RKO (cell line): ENCODE measurements around the gene PLEKHM3.

ENCODE experiments used
- DNase-seq: peaks from one replicate; pipeline ENCODE4 v3.0.0-alpha.2; 2016; ENCODE audit warnings: low spot score

The PLEKHM3 gene

GRCh38 chr2:207988975-207989374, 36.4 kb downstream of the PLEKHM3 start:
- DNase-seq: no peak

GRCh38 chr2:207987025-207987716, 38.2 kb downstream of the PLEKHM3 start:
- no peak for DNase-seq

- no peak for DNase-seq
Measured at GRCh38 chr2:207984765-207985480, 40.4 kb downstream of the PLEKHM3 start.

- no peak for DNase-seq
Measured at GRCh38 chr2:207983641-207984042, 41.7 kb downstream of the PLEKHM3 start.

GRCh38 chr2:207978177-207978948, 47.0 kb downstream of the PLEKHM3 start:
- no peak for DNase-seq

- peak; percentile 40 for DNase-seq
Measured at GRCh38 chr2:207975921-207976320, 49.4 kb downstream of the PLEKHM3 start.

- DNase-seq: no peak
Measured at GRCh38 chr2:207974216-207974605, 51.1 kb downstream of the PLEKHM3 start.

- no peak for DNase-seq
Measured at GRCh38 chr2:207970826-207971180, 54.5 kb downstream of the PLEKHM3 start.

GRCh38 chr2:207970147-207970825, 55.0 kb downstream of the PLEKHM3 start:
- no peak for DNase-seq

GRCh38 chr2:207969249-207969648, 56.1 kb downstream of the PLEKHM3 start:
- no peak for DNase-seq

- DNase-seq: no peak
Measured at GRCh38 chr2:207967121-207967520, 58.2 kb downstream of the PLEKHM3 start.

- no peak for DNase-seq
Measured at GRCh38 chr2:207960911-207961310, 64.4 kb downstream of the PLEKHM3 start.

- no peak for DNase-seq
Measured at GRCh38 chr2:207960090-207960489, 65.2 kb downstream of the PLEKHM3 start.

GRCh38 chr2:207956771-207957170, 68.6 kb downstream of the PLEKHM3 start:
- no peak for DNase-seq

- no peak for DNase-seq
Measured at GRCh38 chr2:207955456-207955855, 69.9 kb downstream of the PLEKHM3 start.

GRCh38 chr2:207953354-207953753, 72.0 kb downstream of the PLEKHM3 start:
- DNase-seq: no peak

- no peak for DNase-seq
Measured at GRCh38 chr2:207952564-207953345, 72.6 kb downstream of the PLEKHM3 start.

GRCh38 chr2:207951734-207952470, 73.4 kb downstream of the PLEKHM3 start:
- no peak for DNase-seq

- DNase-seq: no peak
Measured at GRCh38 chr2:207950761-207951114, 74.6 kb downstream of the PLEKHM3 start.

GRCh38 chr2:207950063-207950760, 75.1 kb downstream of the PLEKHM3 start:
- DNase-seq: no peak
